D721Med (cell line): Measurements from ENCODE around the gene THBS3.
"Not testable (repeated sequence)": the region's sequence is repeated elsewhere in the genome, so short reads cannot be mapped to it uniquely, and the experiment has no call there.

Experiments used
- DNase-seq: peaks from one replicate; pipeline ENCODE4 v3.0.0; 2011; ENCODE audit warnings: low spot score; ENCODE audit not compliant: insufficient read length
- FAIRE-seq: peaks from 2 replicates; lab custom pipeline; 2011; peaks lifted over from hg19 to GRCh38; lab: Jason Lieb, UNC
- TF ChIP-seq, protein P1 (sequence below): IDR thresholded peaks from 2 replicates; pipeline ENCODE4 v1.5.1; 2012; ENCODE audit warnings: mild to moderate bottlenecking, control low read depth; ENCODE audit not compliant: insufficient read depth; ENCODE audit errors: missing control alignments

THBS3 gene

DNA sequence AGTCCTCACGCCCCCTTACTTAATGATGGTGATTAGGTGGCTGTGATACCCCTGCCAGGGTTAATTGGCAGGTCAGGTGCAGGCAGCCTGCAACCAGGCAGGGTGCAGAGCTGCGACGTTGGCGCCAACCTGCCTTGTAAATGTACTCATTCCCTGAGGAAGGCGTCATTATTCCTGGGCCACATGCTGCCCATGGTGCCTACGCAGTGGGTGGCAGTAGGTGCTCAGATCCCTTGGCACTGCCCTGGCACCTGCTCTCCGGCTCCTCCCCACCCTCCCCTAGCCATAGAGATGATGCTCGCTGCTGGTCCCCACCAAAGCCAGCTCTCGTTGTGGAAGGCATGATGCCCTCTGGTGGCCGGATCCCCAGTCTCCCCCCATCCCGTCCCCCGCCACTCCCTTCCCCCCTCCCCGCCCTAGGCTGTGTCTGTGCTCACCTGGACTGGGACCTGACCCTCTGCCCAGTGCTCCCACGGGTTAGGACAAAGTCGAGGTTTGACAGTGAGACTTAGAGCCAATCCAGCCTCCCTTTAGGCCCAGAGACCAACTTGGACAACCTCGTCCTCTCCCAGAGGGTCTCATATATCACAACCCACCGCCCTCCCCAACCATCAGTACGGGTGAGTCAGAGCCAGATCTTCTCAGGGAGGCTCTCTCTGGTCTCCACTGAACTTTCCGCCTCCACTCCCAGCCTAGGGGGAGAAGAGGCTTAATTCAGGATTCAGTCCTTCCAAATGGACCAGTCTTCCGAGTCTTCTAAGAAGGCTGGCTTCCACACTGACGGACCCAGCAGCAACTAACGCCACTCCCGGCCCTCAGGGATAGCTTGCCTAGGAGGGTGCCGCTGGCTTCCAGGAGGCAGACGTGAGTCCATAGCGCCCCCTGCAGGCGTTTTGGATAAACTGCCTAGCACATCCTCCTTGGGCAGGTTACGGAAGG, 40.3 kb downstream of the THBS3 start:
- TF ChIP-seq, protein P1, sequence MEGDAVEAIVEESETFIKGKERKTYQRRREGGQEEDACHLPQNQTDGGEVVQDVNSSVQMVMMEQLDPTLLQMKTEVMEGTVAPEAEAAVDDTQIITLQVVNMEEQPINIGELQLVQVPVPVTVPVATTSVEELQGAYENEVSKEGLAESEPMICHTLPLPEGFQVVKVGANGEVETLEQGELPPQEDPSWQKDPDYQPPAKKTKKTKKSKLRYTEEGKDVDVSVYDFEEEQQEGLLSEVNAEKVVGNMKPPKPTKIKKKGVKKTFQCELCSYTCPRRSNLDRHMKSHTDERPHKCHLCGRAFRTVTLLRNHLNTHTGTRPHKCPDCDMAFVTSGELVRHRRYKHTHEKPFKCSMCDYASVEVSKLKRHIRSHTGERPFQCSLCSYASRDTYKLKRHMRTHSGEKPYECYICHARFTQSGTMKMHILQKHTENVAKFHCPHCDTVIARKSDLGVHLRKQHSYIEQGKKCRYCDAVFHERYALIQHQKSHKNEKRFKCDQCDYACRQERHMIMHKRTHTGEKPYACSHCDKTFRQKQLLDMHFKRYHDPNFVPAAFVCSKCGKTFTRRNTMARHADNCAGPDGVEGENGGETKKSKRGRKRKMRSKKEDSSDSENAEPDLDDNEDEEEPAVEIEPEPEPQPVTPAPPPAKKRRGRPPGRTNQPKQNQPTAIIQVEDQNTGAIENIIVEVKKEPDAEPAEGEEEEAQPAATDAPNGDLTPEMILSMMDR: peak; percentile 99
- FAIRE-seq (no peak), DNase-seq (peak; percentile 89)

DNA sequence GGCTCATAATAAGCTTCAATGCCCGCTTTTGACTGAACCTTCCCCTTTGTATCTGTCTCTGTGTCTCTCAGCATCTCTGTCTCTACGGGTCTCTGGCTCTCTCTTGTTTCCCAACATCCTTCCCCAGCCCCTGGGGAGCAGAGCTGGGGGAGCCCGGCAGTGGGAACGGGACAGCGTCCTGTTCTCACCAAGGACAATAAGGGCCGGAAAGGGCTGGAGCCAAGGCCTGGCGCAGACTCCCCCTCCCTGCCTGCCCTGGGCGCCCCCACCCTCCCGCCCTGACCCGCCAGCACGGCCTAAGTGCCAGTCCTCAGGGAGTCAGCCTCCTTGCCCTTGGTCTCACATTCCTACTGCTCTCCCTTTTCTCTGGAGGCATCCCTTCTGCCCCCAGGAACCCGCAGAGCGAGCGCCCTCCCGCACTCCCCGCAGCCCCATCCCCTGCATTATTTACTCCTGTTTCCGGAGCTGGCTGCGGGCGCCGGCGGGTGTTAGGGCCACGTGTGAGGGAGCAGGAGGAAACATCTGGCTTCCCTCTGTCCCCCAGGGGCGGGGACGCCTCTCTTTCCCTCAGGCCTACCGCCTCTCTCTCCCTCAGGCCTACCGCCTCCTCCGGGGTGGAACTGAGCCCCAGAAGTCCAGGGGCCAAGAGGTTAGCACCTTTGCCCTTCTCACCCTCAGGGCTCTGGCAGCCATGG, 41.1 kb downstream of the THBS3 start:
- TF ChIP-seq, protein P1: no peak
- DNase-seq: no peak

DNA sequence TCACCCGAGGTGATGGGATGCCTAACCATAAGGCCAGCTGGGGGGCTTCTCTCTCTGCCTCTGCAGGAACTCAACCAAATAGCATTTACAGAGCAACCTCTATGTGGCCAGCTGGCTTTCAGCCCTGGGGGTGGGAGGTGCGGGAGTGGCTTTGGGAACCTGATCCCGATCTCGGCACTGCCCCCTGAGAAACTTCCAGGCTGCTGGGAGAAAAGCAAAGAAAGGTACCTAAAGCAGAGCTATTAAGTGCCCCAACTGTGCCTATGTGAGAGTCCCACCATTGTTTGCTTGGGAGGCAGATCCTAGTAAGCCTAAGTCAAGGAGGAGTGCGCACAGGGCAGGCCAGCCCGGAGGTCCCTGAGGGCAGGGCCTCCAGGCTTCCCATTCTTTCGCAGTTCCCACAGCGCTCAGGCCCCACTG, 41.6 kb downstream of the THBS3 start:
- FAIRE-seq (no peak), DNase-seq (no peak)

More for the DNA sequence above, 41.1 kb downstream of the THBS3 start:
- FAIRE-seq: no peak

DNA sequence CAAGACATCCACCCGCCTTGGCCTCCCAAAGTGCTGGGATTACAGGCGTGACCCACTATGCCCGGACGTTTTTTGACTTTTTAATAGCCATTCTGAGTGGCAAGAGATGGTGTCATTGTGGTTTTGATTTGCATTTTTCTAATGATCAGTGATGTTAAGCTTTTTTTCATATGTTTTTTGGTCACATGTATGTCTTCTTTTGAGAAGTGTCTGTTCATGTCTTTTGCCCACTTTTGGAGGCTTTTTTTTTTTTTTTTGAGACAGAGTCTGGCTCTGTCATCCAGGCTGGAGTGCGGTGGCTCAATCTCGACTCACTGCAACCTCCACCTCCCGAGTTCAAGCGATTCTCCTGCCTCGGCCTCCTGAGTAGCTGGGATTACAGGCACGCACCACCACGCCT, 43.1 kb downstream of the THBS3 start:
- not testable (repeated sequence) for DNase-seq, FAIRE-seq

More for the DNA sequence above, 41.6 kb downstream of the THBS3 start:
- TF ChIP-seq, protein P1: no peak

DNA sequence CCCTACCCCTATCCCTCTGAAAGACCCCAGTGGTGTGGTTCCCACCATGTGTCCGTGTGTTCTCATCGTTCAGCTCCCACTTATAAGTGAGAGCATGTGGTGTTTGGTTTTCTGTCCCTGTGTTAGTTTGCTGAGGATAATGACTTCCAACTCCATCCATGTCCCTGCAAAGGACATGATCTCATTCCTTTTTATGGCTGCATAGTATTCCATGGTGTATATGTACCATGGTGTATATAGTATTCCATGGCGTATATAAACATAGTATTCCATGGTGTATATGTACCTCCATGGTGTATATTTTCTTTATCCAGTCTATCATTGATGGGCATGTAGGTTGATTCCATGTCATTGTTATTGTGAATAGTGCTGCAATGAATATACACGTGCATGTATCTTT, 43.9 kb downstream of the THBS3 start:
- DNase-seq, FAIRE-seq: not testable (repeated sequence)

DNA sequence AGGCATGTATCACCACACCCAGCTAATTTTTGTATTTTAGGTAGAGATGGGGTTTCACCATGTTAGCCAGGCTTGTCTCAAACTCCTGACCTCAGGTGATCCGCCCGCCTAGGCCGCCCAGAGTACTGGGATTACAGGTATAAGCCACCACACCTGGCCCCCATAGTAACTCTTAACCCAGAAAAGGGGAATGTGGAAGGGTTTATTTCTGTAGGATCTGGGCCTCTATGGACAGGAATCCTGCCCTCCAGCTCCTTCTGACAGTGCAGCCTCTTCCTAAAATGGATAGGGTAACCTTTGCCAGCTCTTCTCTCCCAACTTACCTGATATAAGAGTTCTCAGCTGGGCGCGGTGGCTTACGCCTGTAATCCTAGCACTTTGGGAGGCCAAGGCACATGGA, 45.1 kb downstream of the THBS3 start:
- not testable (repeated sequence) for FAIRE-seq, DNase-seq

DNA sequence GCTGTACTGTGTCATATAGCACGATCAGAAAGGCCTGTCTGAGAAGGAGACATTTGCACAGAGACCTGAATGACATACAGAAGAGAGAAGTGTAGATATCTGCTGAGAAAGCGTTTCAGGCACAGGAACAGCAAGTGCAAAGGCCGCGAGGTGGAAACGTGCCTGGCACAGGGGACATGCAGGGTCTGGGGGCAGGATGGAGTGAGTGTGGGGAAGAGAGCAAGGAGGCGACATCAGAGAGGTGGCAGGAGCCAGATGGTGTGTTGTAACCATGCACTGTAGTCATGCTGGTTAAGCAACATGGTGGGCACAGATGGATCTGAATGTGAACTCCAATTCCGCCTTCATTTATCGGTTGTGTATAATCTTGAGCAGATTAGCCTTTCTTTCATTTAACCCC, 47.6 kb downstream of the THBS3 start:
- TF ChIP-seq, protein P1: no peak
- no peak for DNase-seq
- FAIRE-seq: no peak

DNA sequence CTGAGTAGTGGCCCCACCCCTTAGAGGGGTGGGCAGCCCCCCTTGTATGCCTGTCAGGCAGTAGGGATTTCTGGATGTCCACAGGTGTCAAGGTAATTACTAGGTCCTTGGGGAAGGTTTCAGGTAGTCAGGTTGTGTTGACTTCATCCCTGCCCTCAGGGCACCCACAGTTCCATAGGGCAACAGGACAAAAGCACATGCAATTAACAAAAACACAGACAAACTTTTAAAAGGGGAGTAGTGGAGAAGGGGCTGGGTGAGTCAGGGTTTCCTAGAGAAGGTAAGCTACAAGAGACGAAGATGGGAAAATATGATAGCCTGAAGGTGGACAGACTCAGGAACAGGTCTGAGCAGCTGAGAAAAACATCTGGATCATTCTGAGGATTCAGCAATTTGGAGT, 48.7 kb downstream of the THBS3 start:
- TF ChIP-seq, protein P1: no peak
- FAIRE-seq: no peak
- DNase-seq: no peak

DNA sequence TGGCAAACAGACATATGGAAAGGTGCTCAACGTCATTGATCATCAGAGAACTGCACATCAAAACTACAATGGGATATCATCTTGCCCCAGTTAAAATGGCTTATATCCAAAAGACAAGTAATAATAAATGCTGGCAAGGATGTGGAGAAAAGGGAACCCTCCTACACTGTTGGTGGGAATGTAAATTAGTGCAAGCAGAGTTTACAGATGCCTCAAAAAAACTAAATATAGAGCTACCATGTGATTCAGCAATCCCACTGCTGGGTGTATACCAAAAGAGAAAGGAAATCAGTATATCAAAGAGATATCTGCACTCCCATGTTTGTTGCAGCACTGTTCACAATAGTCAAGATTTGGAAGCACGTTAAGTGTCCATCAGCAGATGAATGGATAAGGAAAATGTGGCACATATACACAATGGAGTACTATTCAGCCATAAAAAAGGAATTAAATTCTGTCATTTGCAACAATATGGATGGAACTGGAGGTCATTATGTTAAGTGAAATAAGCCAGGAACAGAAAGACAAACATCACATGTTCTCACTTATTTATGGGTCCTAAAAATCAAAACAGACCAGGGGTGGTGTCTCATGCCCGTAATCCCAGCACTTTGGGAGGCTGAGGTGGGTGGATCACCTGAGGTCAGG, 51.6 kb downstream of the THBS3 start:
- not testable (repeated sequence) for DNase-seq, FAIRE-seq
